Left ventricle myocardium inferior (tissue), 1 donor: ENCODE results near the gene ADORA2A. TPM values are rescaled to one million over a fixed set of nuclear protein-coding genes. Genes with fewer than 3 reads are reported as not detected.

Source experiments
- DNase-seq: peaks from one replicate; pipeline ENCODE4 v3.0.0-alpha.2; 2020
- H3K27ac ChIP-seq: fragments of 200-600 bp; replicated peaks from 2 replicates; pipeline ENCODE4 v1.8.0; 2021
- H3K27me3 ChIP-seq: fragments of 200-600 bp; 2 replicates; pipeline ENCODE4 v1.8.0; 2021; ENCODE audit warnings: low read depth
- H3K36me3 ChIP-seq: fragments of 200-600 bp; 2 replicates; pipeline ENCODE4 v1.8.0; 2021
- H3K4me1 ChIP-seq: fragments of 200-600 bp; 2 replicates; pipeline ENCODE4 v1.8.0; 2021
- H3K4me3 ChIP-seq: fragments of 200-600 bp; 2 replicates; pipeline ENCODE4 v1.8.0; 2021; ENCODE audit warnings: mild to moderate bottlenecking, moderate library complexity
- H3K9me3 ChIP-seq: fragments of 200-600 bp; replicated peaks from 2 replicates; pipeline ENCODE4 v1.8.0; 2021
- intact Hi-C: fragments of 100-400 bp; cut with micrococcal nuclease; formaldehyde crosslinking; loops from one replicate; pipeline ENCODE4 v1.11.0; 2022
- total RNA-seq: library from RNA; stranded (reverse); fragmentation: NEBNext Ultra II Directional; extraction: Animal tissue kit (Norgen Biotek cat#: 25700); gene quantifications from one replicate; pipeline ENCODE4 v1.2.1, GENCODE V29; 2021
- TF ChIP-seq, protein P1 (sequence below): fragments of 200-600 bp; IDR thresholded peaks from 2 replicates; pipeline ENCODE4 v1.8.0; 2021; ENCODE audit warnings: antibody characterized with exemption, mild to moderate bottlenecking, borderline replicate concordance
- donor health status: DM: no; HTN: yes; CAD: no; lungs with severe emphysema.

The ADORA2A gene
- total RNA-seq, 1 donor from 2014 or later: 3.6 TPM

DNA sequence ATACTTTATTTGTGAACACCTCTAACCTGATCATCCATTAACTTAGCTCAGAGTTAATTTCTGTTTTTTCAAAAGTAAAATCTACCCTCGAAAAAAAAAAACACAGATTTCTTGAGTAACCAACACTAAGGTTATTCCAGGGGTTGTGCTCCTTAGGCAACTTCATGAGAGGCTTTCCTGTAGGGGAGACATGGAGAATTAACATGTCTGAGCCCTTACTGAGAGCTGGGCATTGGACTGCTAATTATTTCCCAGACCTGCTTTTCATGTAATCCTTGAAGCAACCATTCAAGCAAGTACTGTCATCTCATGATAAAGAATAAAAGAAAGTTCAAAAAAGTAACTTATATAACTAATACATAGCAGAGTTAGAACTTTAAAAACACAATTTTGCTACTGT lies 54.2 kb downstream of the ADORA2A start:
- TF ChIP-seq, protein P1, sequence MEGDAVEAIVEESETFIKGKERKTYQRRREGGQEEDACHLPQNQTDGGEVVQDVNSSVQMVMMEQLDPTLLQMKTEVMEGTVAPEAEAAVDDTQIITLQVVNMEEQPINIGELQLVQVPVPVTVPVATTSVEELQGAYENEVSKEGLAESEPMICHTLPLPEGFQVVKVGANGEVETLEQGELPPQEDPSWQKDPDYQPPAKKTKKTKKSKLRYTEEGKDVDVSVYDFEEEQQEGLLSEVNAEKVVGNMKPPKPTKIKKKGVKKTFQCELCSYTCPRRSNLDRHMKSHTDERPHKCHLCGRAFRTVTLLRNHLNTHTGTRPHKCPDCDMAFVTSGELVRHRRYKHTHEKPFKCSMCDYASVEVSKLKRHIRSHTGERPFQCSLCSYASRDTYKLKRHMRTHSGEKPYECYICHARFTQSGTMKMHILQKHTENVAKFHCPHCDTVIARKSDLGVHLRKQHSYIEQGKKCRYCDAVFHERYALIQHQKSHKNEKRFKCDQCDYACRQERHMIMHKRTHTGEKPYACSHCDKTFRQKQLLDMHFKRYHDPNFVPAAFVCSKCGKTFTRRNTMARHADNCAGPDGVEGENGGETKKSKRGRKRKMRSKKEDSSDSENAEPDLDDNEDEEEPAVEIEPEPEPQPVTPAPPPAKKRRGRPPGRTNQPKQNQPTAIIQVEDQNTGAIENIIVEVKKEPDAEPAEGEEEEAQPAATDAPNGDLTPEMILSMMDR: no peak
- Histone ChIP-seq H3K36me3 (no peaks in the 10 kb centered on the region), H3K4me3 (no peak overlapping the region), H3K27ac (no peak overlapping the region), H3K4me1 (peaks cover 18% of the 10 kb centered on the region), H3K9me3 (no peaks in the 10 kb centered on the region), H3K27me3 (no peaks in the 10 kb centered on the region)
- no peak for DNase-seq
- intact Hi-C loops: loop anchor here (10.0 kb wide), 1 partner anchor 57 kb away; the partner anchor contains the start of gene ADORA2A

DNA sequence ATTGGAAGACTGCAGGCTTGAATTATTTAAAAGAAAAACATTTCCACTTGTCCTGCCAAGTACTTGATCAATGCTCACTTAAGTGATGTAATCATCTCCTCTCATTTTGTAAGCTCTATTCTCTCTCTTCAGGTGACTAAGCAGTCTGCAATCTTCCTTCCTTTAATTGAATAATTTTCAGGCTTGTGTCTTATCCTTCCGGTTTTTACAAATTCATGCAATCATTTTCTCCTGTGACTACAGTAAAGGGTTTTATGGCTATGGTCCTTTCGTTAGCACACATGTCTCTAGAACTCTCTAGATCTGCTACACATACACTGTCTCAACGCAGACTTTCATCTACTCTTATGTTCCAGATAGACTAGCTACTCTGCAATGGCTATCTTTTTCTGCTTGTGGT lies 55.2 kb downstream of the ADORA2A start:
- no peak overlapping the region for H3K4me3 ChIP-seq
- H3K27ac ChIP-seq: no peak overlapping the region
- TF ChIP-seq, protein P1: no peak
- H3K36me3 ChIP-seq: no peaks in the 10 kb centered on the region
- no peaks in the 10 kb centered on the region for H3K27me3 ChIP-seq
- H3K4me1 ChIP-seq: peaks cover 18% of the 10 kb centered on the region
- no peak for DNase-seq
- intact Hi-C loops: loop anchor here (10.0 kb wide), 1 partner anchor 58 kb away; the partner anchor contains the start of gene ADORA2A
- no peaks in the 10 kb centered on the region for H3K9me3 ChIP-seq

DNA sequence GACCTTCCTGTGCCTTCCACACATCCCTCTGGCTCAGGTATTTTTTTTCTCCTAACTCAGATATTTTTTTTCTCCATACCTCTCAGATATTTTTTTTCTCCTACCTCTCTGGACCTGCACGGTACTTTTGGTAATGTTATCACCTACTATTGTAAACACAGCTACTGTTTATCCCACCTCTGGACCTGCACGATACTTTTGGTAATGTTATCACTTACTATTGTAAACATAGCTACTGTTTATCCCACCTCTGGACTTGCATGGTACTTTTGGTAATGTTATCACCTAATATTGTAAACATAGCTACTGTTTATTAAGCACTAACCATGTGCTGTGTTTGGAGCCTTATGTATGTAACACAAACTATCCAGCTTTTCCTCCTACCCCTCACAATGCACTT lies 55.6 kb downstream of the ADORA2A start:
- no peaks in the 10 kb centered on the region for H3K9me3 ChIP-seq
- peaks cover 18% of the 10 kb centered on the region for H3K4me1 ChIP-seq
- H3K27ac ChIP-seq: no peak overlapping the region
- intact Hi-C loops: loop anchor here (10.0 kb wide), 1 partner anchor 58 kb away; the partner anchor contains the start of gene ADORA2A
- no peaks in the 10 kb centered on the region for H3K27me3 ChIP-seq
- no peak for DNase-seq
- H3K36me3 ChIP-seq: no peaks in the 10 kb centered on the region
- TF ChIP-seq, protein P1: no peak
- no peak overlapping the region for H3K4me3 ChIP-seq

DNA sequence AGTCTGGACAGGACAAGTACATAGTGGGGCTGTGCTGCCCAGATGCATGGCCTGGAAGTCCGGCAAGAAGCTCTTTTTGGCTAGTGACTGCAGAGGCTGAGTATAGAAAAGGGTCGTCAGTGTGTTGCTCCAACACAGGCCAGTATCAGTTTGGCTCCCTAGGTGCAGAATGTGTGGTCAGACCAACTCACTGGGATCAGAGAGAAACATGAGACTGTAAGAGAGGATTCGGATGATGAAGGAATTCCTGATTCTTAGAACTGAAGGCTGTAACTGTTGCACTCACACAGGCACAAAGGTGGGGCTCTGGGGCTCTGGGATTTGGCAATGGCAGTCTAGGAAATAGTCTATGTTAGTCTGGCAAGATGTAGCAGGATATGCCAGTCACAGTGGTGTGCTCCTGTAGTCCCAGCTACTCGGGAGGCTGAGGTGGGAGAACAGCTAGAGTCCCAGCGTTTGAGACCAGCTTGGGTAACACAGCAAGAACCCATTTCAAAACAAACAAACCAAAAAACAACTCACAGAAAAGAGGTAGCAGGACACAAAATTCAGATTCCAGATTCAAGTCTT lies 56.7 kb downstream of the ADORA2A start:
- Histone ChIP-seq H3K27me3 (no peaks in the 10 kb centered on the region), H3K9me3 (no peaks in the 10 kb centered on the region), H3K36me3 (no peaks in the 10 kb centered on the region), H3K4me1 (peaks cover 18% of the 10 kb centered on the region), H3K27ac (no peak overlapping the region), H3K4me3 (no peak overlapping the region)
- TF ChIP-seq, protein P1: no peak
- intact Hi-C loops: loop anchor here (10.0 kb wide), 1 partner anchor 59 kb away; the partner anchor contains the start of gene ADORA2A
- no peak for DNase-seq

DNA sequence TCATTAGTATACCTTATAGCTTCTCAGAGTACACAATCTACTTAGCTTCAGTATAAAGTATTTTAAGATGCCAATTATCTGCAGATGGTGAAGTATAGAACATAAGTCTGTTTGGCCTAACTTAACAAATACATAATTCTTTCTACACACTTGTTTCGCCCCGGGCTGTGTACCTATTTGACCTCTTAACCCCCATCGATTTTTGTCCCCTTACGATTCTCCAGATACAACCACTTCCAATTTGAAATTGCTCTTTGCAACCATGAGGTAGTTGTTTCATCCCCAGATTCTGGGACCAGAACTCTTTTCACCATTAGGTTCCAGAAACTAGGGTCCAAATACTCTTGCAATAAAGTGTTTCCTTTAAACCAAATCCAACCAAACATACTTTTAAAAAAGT lies 57.8 kb downstream of the ADORA2A start:
- H3K9me3 ChIP-seq: no peaks in the 10 kb centered on the region
- no peak overlapping the region for H3K4me3 ChIP-seq
- H3K4me1 ChIP-seq: peaks cover 18% of the 10 kb centered on the region
- no peak for DNase-seq
- intact Hi-C loops: loop anchor here (10.0 kb wide), 1 partner anchor 60 kb away; the partner anchor contains the start of gene ADORA2A
- no peak overlapping the region for H3K27ac ChIP-seq
- H3K36me3 ChIP-seq: no peaks in the 10 kb centered on the region
- no peaks in the 10 kb centered on the region for H3K27me3 ChIP-seq
- TF ChIP-seq, protein P1: no peak
